ENCODE results near the gene BMP5.

Gene BMP5

DNA sequence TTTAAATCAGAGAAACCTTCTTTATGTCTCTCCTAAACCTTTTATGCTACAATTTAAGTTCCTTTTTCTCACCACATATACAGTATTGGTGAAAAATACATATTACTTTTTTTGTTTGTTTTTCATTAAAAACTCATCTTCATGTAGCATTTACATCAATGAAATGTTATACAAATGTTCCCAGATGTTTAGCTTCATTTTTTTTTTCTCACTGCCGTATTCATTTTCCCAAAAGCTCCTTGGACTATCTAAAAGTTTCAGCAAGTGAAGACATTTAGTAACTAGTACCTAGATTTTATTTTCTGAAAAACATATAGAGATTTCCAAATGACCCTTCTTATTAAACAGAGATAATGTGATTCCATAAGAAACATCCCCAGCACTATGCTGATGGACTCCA lies 128.9 kb downstream of the BMP5 start:
- no peaks in the 10 kb centered on the region for H3K9me3 ChIP-seq (ENCODE audit: insufficient read depth, low read depth, low read length)
- no peaks in the 10 kb centered on the region for H3K9me2 ChIP-seq (replicated peaks; ENCODE audit: low read depth, low read length)
- no peak overlapping the region for H2AFZ ChIP-seq (ENCODE audit: low read length)
- no peaks in the 10 kb centered on the region for H4K20me1 ChIP-seq (ENCODE audit: insufficient read depth, low read length, poor library complexity, severe bottlenecking)
- no peak overlapping the region for H3K4me2 ChIP-seq (ENCODE audit: low read depth, low read length, poor library complexity, severe bottlenecking)
- H3K79me2 ChIP-seq (ENCODE audit: insufficient read depth, low read length), result no peaks in the 10 kb centered on the region
- H3K27me3 ChIP-seq (ENCODE audit: insufficient read depth, low read length, poor library complexity, severe bottlenecking), result no peaks in the 10 kb centered on the region
- H3K9ac ChIP-seq (ENCODE audit: low read depth, low read length, poor library complexity, severe bottlenecking), result no peak overlapping the region
- H3K4me3 ChIP-seq (ENCODE audit: low read length, poor library complexity, severe bottlenecking), result no peak overlapping the region
- no peaks in the 10 kb centered on the region for H3K36me3 ChIP-seq (ENCODE audit: insufficient read depth, low read length)
- H3K4me1 ChIP-seq (ENCODE audit: insufficient read depth, low read length, poor library complexity, severe bottlenecking), result no peaks in the 10 kb centered on the region
- no peaks in the 10 kb centered on the region for H3F3A ChIP-seq (ENCODE audit: low read depth)
- TF ChIP-seq, protein P1, sequence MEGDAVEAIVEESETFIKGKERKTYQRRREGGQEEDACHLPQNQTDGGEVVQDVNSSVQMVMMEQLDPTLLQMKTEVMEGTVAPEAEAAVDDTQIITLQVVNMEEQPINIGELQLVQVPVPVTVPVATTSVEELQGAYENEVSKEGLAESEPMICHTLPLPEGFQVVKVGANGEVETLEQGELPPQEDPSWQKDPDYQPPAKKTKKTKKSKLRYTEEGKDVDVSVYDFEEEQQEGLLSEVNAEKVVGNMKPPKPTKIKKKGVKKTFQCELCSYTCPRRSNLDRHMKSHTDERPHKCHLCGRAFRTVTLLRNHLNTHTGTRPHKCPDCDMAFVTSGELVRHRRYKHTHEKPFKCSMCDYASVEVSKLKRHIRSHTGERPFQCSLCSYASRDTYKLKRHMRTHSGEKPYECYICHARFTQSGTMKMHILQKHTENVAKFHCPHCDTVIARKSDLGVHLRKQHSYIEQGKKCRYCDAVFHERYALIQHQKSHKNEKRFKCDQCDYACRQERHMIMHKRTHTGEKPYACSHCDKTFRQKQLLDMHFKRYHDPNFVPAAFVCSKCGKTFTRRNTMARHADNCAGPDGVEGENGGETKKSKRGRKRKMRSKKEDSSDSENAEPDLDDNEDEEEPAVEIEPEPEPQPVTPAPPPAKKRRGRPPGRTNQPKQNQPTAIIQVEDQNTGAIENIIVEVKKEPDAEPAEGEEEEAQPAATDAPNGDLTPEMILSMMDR (conservative IDR thresholded peaks at IDR 0.05; ENCODE audit: low read length), result no peak
- TF ChIP-seq EZH2phosphoT487 (IDR thresholded peaks at IDR 0.05; ENCODE audit: borderline replicate concordance), result no peak

- Histone ChIP-seq H3K4me2 (ENCODE audit: low read depth, low read length, poor library complexity, severe bottlenecking) (no peak overlapping the region), H3F3A (ENCODE audit: low read depth) (no peaks in the 10 kb centered on the region), H3K9ac (ENCODE audit: low read depth, low read length, poor library complexity, severe bottlenecking) (no peak overlapping the region), H3K9me3 (ENCODE audit: insufficient read depth, low read depth, low read length) (no peaks in the 10 kb centered on the region), H3K4me3 (ENCODE audit: low read length, poor library complexity, severe bottlenecking) (no peak overlapping the region), H2AFZ (ENCODE audit: low read length) (no peak overlapping the region), H3K79me2 (ENCODE audit: insufficient read depth, low read length) (no peaks in the 10 kb centered on the region), H3K4me1 (ENCODE audit: insufficient read depth, low read length, poor library complexity, severe bottlenecking) (no peaks in the 10 kb centered on the region), H3K9me2 (replicated peaks; ENCODE audit: low read depth, low read length) (no peaks in the 10 kb centered on the region), H3K27me3 (ENCODE audit: insufficient read depth, low read length, poor library complexity, severe bottlenecking) (no peaks in the 10 kb centered on the region), H3K36me3 (ENCODE audit: insufficient read depth, low read length) (no peaks in the 10 kb centered on the region), H4K20me1 (ENCODE audit: insufficient read depth, low read length, poor library complexity, severe bottlenecking) (no peaks in the 10 kb centered on the region)
- no peak for TF ChIP-seq EZH2phosphoT487 (IDR thresholded peaks at IDR 0.05; ENCODE audit: borderline replicate concordance)
- TF ChIP-seq, protein P1 (conservative IDR thresholded peaks at IDR 0.05; ENCODE audit: low read length), result no peak
Measured at GRCh38 chr6:55734256-55734655, 141.1 kb downstream of the BMP5 start.

DNA sequence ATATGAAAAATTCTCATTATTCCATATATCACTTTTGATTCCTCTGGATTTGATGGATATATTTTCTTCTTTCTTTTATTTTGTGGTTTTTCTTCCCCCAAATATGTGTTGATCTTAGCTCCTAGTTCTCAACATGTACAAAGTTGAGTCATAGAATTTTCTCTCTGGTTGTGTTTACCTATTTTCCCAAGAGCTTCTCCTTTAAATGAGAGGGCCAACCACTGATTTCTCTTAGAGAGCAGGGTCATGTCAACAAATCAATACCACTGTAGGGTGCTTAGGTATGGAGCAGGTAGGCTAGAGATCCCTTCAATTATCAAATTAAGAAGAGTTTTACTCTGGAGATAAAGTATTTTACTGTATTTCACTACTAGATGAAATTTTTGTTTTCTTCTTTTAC lies 145.7 kb downstream of the BMP5 start:
- H3K4me1 ChIP-seq (ENCODE audit: insufficient read depth, low read length, poor library complexity, severe bottlenecking), result no peaks in the 10 kb centered on the region
- H3K4me2 ChIP-seq (ENCODE audit: low read depth, low read length, poor library complexity, severe bottlenecking), result no peak overlapping the region
- no peaks in the 10 kb centered on the region for H3K36me3 ChIP-seq (ENCODE audit: insufficient read depth, low read length)
- H3K9ac ChIP-seq (ENCODE audit: low read depth, low read length, poor library complexity, severe bottlenecking), result no peak overlapping the region
- H3F3A ChIP-seq (ENCODE audit: low read depth), result no peaks in the 10 kb centered on the region
- no peaks in the 10 kb centered on the region for H4K20me1 ChIP-seq (ENCODE audit: insufficient read depth, low read length, poor library complexity, severe bottlenecking)
- no peaks in the 10 kb centered on the region for H3K79me2 ChIP-seq (ENCODE audit: insufficient read depth, low read length)
- H3K4me3 ChIP-seq (ENCODE audit: low read length, poor library complexity, severe bottlenecking), result no peak overlapping the region
- no peak overlapping the region for H2AFZ ChIP-seq (ENCODE audit: low read length)
- H3K9me2 ChIP-seq (replicated peaks; ENCODE audit: low read depth, low read length), result no peaks in the 10 kb centered on the region
- no peak for TF ChIP-seq EZH2phosphoT487 (IDR thresholded peaks at IDR 0.05; ENCODE audit: borderline replicate concordance)
- TF ChIP-seq, protein P1 (conservative IDR thresholded peaks at IDR 0.05; ENCODE audit: low read length), result no peak
- H3K27me3 ChIP-seq (ENCODE audit: insufficient read depth, low read length, poor library complexity, severe bottlenecking), result no peaks in the 10 kb centered on the region
- no peaks in the 10 kb centered on the region for H3K9me3 ChIP-seq (ENCODE audit: insufficient read depth, low read depth, low read length)
